Adrenal gland (tissue), 12 donors: ENCODE data around the gene ACOT12. TPM values are rescaled to one million over a fixed set of nuclear protein-coding genes. Genes with fewer than 3 reads are reported as not detected.
"Not testable (repeated sequence)": the region's sequence is repeated elsewhere in the genome, so short reads cannot be mapped to it uniquely, and the experiment has no call there.

Experiments
- DNase-seq, 7 donors: peaks; one replicate each; pipeline ENCODE4 v3.0.0-alpha.2; 2019 to 2020
- H3K27ac ChIP-seq, 5 donors: fragments of 200-600 bp; sonication (generic) in 4 of 5; 1 replicate in 3 of 5; 2 replicates in 2 of 5; pipeline versions ENCODE4 v1.5.1 to v1.8.0; 2016 to 2020; ENCODE audit warnings: mild to moderate bottlenecking in 1 of 5
- H3K27me3 ChIP-seq: fragments of 200-600 bp; 2 replicates; pipeline ENCODE4 v1.8.0; 2021
- H3K36me3 ChIP-seq, 2 donors: fragments of 200-600 bp; replicated peaks in 1 of 2; 1 replicate in 1 of 2; 2 replicates in 1 of 2; pipeline versions ENCODE4 v1.5.1 to v1.8.0; 2018 to 2022
- H3K4me1 ChIP-seq, 2 donors: fragments of 200-600 bp; replicated peaks in 1 of 2; 1 replicate in 1 of 2; 2 replicates in 1 of 2; pipeline versions ENCODE4 v1.5.1 to v1.8.0; 2018 to 2021
- H3K4me3 ChIP-seq, 4 donors: fragments of 200-600 bp; sonication (generic) in 3 of 4; one replicate each; pipeline ENCODE4 v1.5.1; 2016 to 2018
- H3K9me3 ChIP-seq, 3 donors: fragments of 200-600 bp; sonication (generic) in 1 of 3; replicated peaks in 1 of 3; 1 replicate in 2 of 3; 2 replicates in 1 of 3; pipeline versions ENCODE4 v1.5.1 to v1.8.0; 2016 to 2021
- CTCF ChIP-seq, 6 experiments: fragments of 450-650 bp in 4 of 6; fragments of 200-600 bp in 2 of 6; sonication (generic) in 1 of 6; IDR thresholded peaks; 1 replicate in 5 of 6; 2 replicates in 1 of 6; pipeline versions ENCODE4 v1.5.1 to v1.8.0; 2016 to 2021; ENCODE audit warnings: antibody characterized with exemption in 6 of 6, mild to moderate bottlenecking in 2 of 6, moderate library complexity in 1 of 6
- POLR2A ChIP-seq, 2 donors: fragments of 450-650 bp; IDR thresholded peaks; one replicate each; pipeline ENCODE4 v1.6.1; 2017; ENCODE audit warnings: antibody characterized with exemption in 2 of 2, mild to moderate bottlenecking in 2 of 2, moderate library complexity in 1 of 2
- WGBS, 4 donors: extraction: QIAGEN DNeasy Blood & Tissue Kit in 2 of 4; methylation state at CpG; one replicate each; pipeline versions ENCODE4 v1.1.5 to v1.1.7; 2013 to 2017; 5-methylcytosine and 5-hydroxymethylcytosine counted together
- intact Hi-C, 2 donors: fragments of 100-400 bp; cut with DNase I; formaldehyde crosslinking; loops; one replicate each; pipeline versions ENCODE4 v1.14.1 to v1.15.0; 2022 to 2023
- polyA plus RNA-seq, 3 donors: library from polyadenylated mRNA; stranded (reverse); fragments of 200-250 nt in 2 of 3; fragments of 350-450 nt in 1 of 3; fragmentation: Illumina TruSeq in 1 of 3; extraction: RNeasy Lipid Tissue Mini Kit (QIAGEN cat#74804) in 1 of 3; gene quantifications; one replicate each; pipeline ENCODE4 v1.2.3, GENCODE V29; 2013 to 2014
- total RNA-seq, 9 donors: library from RNA; depleted of rRNA in 4 of 9; stranded (reverse); fragments of >200 nt in 4 of 9; fragments of 120-200 nt in 1 of 9; fragmentation: NEBNext Ultra II Directional in 1 of 9; extraction: Animal tissue kit (Norgen Biotek cat#: 25700) in 1 of 9; gene quantifications; one replicate each; pipeline versions ENCODE4 v1.1.0 to v1.2.4, GENCODE V29; 2013 to 2023
- donor health status: healthy with polysubstance abuse.
- donor health status: Bipolar disorder and iron deficiency.
- donor health status: DM: yes; HTN: yes; CAD: no.
- donor health status: DM: no; HTN: no; CAD: no.
- donor health status: DM: no; HTN: no; CAD: no.
- donor health status: DM: yes; HTN: yes; CAD: no.

Gene ACOT12
- total and polyA plus RNA-seq, 12 donors = not detected

GRCh38 chr5:81345411-81346003, 48.4 kb downstream of the ACOT12 start:
- Histone ChIP-seq H3K27ac (no peak overlapping the region), H3K4me1 (no peaks in the 10 kb centered on the region), H3K9me3 (no peaks in the 10 kb centered on the region), H3K27me3 (no peaks in the 10 kb centered on the region), H3K36me3 (no peaks in the 10 kb centered on the region), H3K4me3 (no peak overlapping the region)
- DNase-seq = no peak
- intact Hi-C loops = no loop called here
- 86 to 92% (median 89%) methylated on average over 5 of the region's 5 CpGs for WGBS, 4 donors
- TF ChIP-seq CTCF (IDR thresholded peaks at IDR 0.05) (no peak), POLR2A (IDR thresholded peaks at IDR 0.05) (no peak)

- intact Hi-C loops = no loop called here
- Histone ChIP-seq H3K27ac (no peak overlapping the region), H3K4me1 (no peaks in the 10 kb centered on the region)
These were observed 49.2 kb downstream of the ACOT12 start for GRCh38 chr5:81344736-81345135.

GRCh38 chr5:81338213-81338612, 55.7 kb downstream of the ACOT12 start:
- H3K4me1 ChIP-seq, intact Hi-C loops: not testable (repeated sequence)
- WGBS, 4 donors = 44 to 64% (median 57%) methylated on average over 3 of the region's 3 CpGs

More at GRCh38 chr5:81344736-81345135, 49.2 kb downstream of the ACOT12 start:
- 89 to 95% (median 92%) methylated on average over 12 to 13 of the region's 13 CpGs for WGBS, 4 donors
- H3K9me3 ChIP-seq = no peaks in the 10 kb centered on the region
- no peak overlapping the region for H3K4me3 ChIP-seq
- H3K27me3 ChIP-seq = no peaks in the 10 kb centered on the region
- no peaks in the 10 kb centered on the region for H3K36me3 ChIP-seq
- no peak for TF ChIP-seq CTCF (IDR thresholded peaks at IDR 0.05)
- TF ChIP-seq POLR2A (IDR thresholded peaks at IDR 0.05) = no peak
- DNase-seq = no peak

GRCh38 chr5:81337803-81338202, 56.1 kb downstream of the ACOT12 start:
- TF ChIP-seq POLR2A (IDR thresholded peaks at IDR 0.05) (no peak), CTCF (IDR thresholded peaks at IDR 0.05) (no peak)
- intact Hi-C loops = no loop called here

More at GRCh38 chr5:81338213-81338612, 55.7 kb downstream of the ACOT12 start:
- not testable (repeated sequence) for DNase-seq, H3K9me3 ChIP-seq, H3K27me3 ChIP-seq, H3K27ac ChIP-seq, H3K36me3 ChIP-seq, H3K4me3 ChIP-seq

GRCh38 chr5:81336556-81336955, 57.4 kb downstream of the ACOT12 start:
- no peaks in the 10 kb centered on the region for H3K36me3 ChIP-seq
- WGBS, 4 donors = 30 to 57% (median 34%) methylated on average over 1 of the region's 1 CpG
- H3K27me3 ChIP-seq = no peaks in the 10 kb centered on the region
- no peak overlapping the region for H3K27ac ChIP-seq
- TF ChIP-seq POLR2A (IDR thresholded peaks at IDR 0.05) = no peak
- TF ChIP-seq CTCF (IDR thresholded peaks at IDR 0.05) = no peak
- intact Hi-C loops = no loop called here
- H3K4me1 ChIP-seq = no peaks in the 10 kb centered on the region
- no peak overlapping the region for H3K4me3 ChIP-seq
- no peaks in the 10 kb centered on the region for H3K9me3 ChIP-seq
- DNase-seq = no peak

More at GRCh38 chr5:81337803-81338202, 56.1 kb downstream of the ACOT12 start:
- no peak overlapping the region for H3K4me3 ChIP-seq
- WGBS, 4 donors = 62 to 73% (median 70%) methylated on average over 2 of the region's 2 CpGs
- H3K9me3 ChIP-seq = no peaks in the 10 kb centered on the region
- no peak overlapping the region for H3K27ac ChIP-seq
- H3K27me3 ChIP-seq = no peaks in the 10 kb centered on the region
- DNase-seq = no peak
- H3K36me3 ChIP-seq = no peaks in the 10 kb centered on the region
- no peaks in the 10 kb centered on the region for H3K4me1 ChIP-seq
